Measurements from ENCODE around the gene SLC24A1.

- TF ChIP-seq EZH2 (IDR thresholded peaks at IDR 0.05; ENCODE audit: borderline replicate concordance, low read depth, low read length, severe bottlenecking), result no peak
- TF ChIP-seq, protein P1, sequence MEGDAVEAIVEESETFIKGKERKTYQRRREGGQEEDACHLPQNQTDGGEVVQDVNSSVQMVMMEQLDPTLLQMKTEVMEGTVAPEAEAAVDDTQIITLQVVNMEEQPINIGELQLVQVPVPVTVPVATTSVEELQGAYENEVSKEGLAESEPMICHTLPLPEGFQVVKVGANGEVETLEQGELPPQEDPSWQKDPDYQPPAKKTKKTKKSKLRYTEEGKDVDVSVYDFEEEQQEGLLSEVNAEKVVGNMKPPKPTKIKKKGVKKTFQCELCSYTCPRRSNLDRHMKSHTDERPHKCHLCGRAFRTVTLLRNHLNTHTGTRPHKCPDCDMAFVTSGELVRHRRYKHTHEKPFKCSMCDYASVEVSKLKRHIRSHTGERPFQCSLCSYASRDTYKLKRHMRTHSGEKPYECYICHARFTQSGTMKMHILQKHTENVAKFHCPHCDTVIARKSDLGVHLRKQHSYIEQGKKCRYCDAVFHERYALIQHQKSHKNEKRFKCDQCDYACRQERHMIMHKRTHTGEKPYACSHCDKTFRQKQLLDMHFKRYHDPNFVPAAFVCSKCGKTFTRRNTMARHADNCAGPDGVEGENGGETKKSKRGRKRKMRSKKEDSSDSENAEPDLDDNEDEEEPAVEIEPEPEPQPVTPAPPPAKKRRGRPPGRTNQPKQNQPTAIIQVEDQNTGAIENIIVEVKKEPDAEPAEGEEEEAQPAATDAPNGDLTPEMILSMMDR (IDR thresholded peaks at IDR 0.05; ENCODE audit: borderline replicate concordance, extremely low read depth, low read length, poor library complexity, severe bottlenecking), result no peak
These were observed 8.6 kb upstream of the SLC24A1 start for GRCh38 chr15:65612949-65613744.

Data from DND-41 (cell line).